Vagina (tissue), 2 donors: Measurements from ENCODE around the gene KDELR1. TPM values are rescaled to one million over a fixed set of nuclear protein-coding genes. Genes with fewer than 3 reads are reported as not detected.

Experiments
- DNase-seq, 2 donors: peaks; one replicate each; pipeline ENCODE4 v3.0.0-alpha.2; 2017; ENCODE audit errors: extremely low spot score in 2 of 2
- H3K27ac ChIP-seq: fragments of 200-600 bp; sonication (generic); one replicate; pipeline ENCODE4 v1.5.1; 2019
- H3K27me3 ChIP-seq: fragments of 200-600 bp; sonication (generic); one replicate; pipeline ENCODE4 v1.5.1; 2019
- H3K36me3 ChIP-seq, 2 donors: fragments of 200-600 bp; sonication (generic); one replicate each; pipeline ENCODE4 v1.5.1; 2017 to 2019
- H3K4me1 ChIP-seq: fragments of 200-600 bp; sonication (generic); one replicate; pipeline ENCODE4 v1.5.1; 2019
- H3K4me3 ChIP-seq, 2 donors: fragments of 200-600 bp; sonication (generic); 1 replicate in 1 of 2; 2 replicates in 1 of 2; pipeline ENCODE4 v1.5.1; 2016 to 2019
- H3K9me3 ChIP-seq: fragments of 200-600 bp; sonication (generic); one replicate; pipeline ENCODE4 v1.5.1; 2019
- CTCF ChIP-seq, 3 experiments: fragments of 450-650 bp in 2 of 3; fragments of 200-600 bp in 1 of 3; sonication (generic) in 1 of 3; IDR thresholded peaks; one replicate each; pipeline ENCODE4 v1.5.1; 2017 to 2019; ENCODE audit warnings: antibody characterized with exemption in 3 of 3, mild to moderate bottlenecking in 2 of 3, moderate library complexity in 2 of 3
- POLR2A ChIP-seq, 2 donors: fragments of 450-650 bp; IDR thresholded peaks; one replicate each; pipeline ENCODE4 v1.6.1; 2017; ENCODE audit warnings: antibody characterized with exemption in 2 of 2, mild to moderate bottlenecking in 2 of 2, moderate library complexity in 2 of 2
- POLR2AphosphoS5 ChIP-seq, 2 donors: sonication (generic); formaldehyde crosslinking; IDR thresholded peaks; one replicate each; pipeline ENCODE4 v1.9.0; 2017; ENCODE audit warnings: antibody characterized with exemption in 2 of 2, mild to moderate bottlenecking in 2 of 2, low read depth in 1 of 2; ENCODE audit not compliant: insufficient read depth in 1 of 2
- intact Hi-C: fragments of 100-400 bp; cut with DNase I; formaldehyde crosslinking; loops from one replicate; pipeline ENCODE4 v1.15.1; 2023
- total RNA-seq: library from RNA; depleted of rRNA; stranded (reverse); fragments of >200 nt; gene quantifications from one replicate; pipeline ENCODE4 v1.2.3, GENCODE V29; 2016

The KDELR1 gene
- total RNA-seq, 1 donor from 2014 or later = 90.8 TPM

DNA sequence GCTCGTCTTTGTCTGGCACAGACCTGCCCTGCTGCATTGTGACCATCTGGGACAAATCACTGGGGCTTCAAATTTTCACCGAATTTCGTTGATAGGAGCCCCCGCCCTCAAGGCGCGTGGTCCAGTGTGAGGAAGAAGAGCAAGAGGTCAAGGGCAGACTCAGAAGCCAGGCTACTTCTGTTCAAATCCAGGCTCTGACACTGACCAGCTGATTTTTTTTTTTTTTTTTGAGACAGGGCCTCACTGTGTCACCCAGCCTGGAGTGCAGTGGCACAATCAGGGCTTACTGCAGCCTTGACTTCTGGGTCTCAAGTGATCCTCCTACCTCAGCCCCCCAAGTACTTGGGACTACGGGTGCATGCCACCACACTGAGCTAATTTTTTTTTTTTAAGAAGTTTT, 20.0 kb downstream of the KDELR1 start:
- no peak for DNase-seq
- H3K36me3 ChIP-seq = no peaks in the 10 kb centered on the region
- H3K9me3 ChIP-seq = no peaks in the 10 kb centered on the region
- TF ChIP-seq CTCF (IDR thresholded peaks at IDR 0.05) = no peak
- H3K27me3 ChIP-seq = no peaks in the 10 kb centered on the region
- intact Hi-C loops = no loop called here
- no peak overlapping the region for H3K4me3 ChIP-seq
- H3K27ac ChIP-seq = no peak overlapping the region
- H3K4me1 ChIP-seq = no peaks in the 10 kb centered on the region

DNA sequence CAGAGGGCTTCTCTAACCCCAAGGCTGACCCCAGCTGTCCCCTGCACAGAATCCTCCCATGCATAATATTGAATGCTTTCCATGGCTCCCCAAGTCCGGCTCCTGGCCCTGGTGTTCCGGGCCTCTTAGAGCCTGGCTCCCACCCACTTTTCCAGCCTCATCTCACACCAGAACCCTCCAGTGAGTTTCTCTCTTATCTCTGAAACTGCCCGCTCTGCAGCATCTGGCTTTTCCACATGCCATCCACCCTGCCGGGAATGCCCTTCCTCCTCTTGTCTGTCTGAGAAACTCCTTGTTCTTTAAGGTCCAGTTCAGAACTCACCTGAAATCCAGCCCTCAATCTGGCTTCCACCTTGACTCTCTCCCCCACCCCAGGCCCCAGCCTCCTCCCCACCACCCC, 20.4 kb downstream of the KDELR1 start:
- intact Hi-C loops = no loop called here
- no peak for DNase-seq
- Histone ChIP-seq H3K27me3 (no peaks in the 10 kb centered on the region), H3K4me3 (no peak overlapping the region), H3K36me3 (no peaks in the 10 kb centered on the region), H3K4me1 (no peaks in the 10 kb centered on the region), H3K9me3 (no peaks in the 10 kb centered on the region), H3K27ac (no peak overlapping the region)
- no peak for TF ChIP-seq POLR2A (IDR thresholded peaks at IDR 0.05)
- TF ChIP-seq POLR2AphosphoS5 (IDR thresholded peaks at IDR 0.05; ENCODE audit: insufficient read depth in 1 of 2, low read depth in 1 of 2) = no peak
- no peak for TF ChIP-seq CTCF (IDR thresholded peaks at IDR 0.05)

DNA sequence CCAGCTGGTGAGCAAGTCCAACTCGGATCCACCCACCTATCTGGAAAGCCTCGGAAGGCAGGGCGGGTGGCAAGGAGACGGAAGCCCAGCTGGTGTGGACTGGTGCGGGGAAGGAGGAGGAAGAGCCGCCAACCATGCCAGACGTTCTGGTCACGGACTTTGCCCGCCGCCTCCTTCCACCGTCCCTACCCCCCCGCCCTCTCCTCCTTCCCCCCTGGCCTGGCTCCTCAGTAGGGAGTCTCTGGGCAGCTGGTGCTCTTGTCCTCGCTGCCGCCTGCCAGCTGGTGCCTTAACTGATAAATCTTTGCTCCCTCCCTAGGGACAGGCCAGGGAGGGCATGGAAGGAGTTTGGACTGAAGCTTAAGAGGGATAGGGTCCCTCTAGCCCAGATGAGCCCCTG, 22.4 kb downstream of the KDELR1 start:
- no peaks in the 10 kb centered on the region for H3K36me3 ChIP-seq
- intact Hi-C loops = no loop called here

GRCh38 chr19:48367855-48368254, 23.5 kb downstream of the KDELR1 start:
- H3K4me1 ChIP-seq = peaks cover 10% of the 10 kb centered on the region
- no peak for TF ChIP-seq POLR2A (IDR thresholded peaks at IDR 0.05)
- no peak for TF ChIP-seq CTCF (IDR thresholded peaks at IDR 0.05)
- no peak for TF ChIP-seq POLR2AphosphoS5 (IDR thresholded peaks at IDR 0.05; ENCODE audit: insufficient read depth in 1 of 2, low read depth in 1 of 2)
- H3K27ac ChIP-seq = no peak overlapping the region
- DNase-seq = no peak
- no peak overlapping the region for H3K4me3 ChIP-seq
- no peaks in the 10 kb centered on the region for H3K36me3 ChIP-seq
- no peaks in the 10 kb centered on the region for H3K27me3 ChIP-seq
- no peaks in the 10 kb centered on the region for H3K9me3 ChIP-seq
- intact Hi-C loops = no loop called here

More for the DNA sequence above, 22.4 kb downstream of the KDELR1 start:
- no peak overlapping the region for H3K4me3 ChIP-seq
- no peak for DNase-seq
- no peak overlapping the region for H3K27ac ChIP-seq
- H3K9me3 ChIP-seq = no peaks in the 10 kb centered on the region
- H3K4me1 ChIP-seq = peaks cover 5% of the 10 kb centered on the region
- TF ChIP-seq CTCF (IDR thresholded peaks at IDR 0.05) (no peak), POLR2A (IDR thresholded peaks at IDR 0.05) (no peak), POLR2AphosphoS5 (IDR thresholded peaks at IDR 0.05; ENCODE audit: insufficient read depth in 1 of 2, low read depth in 1 of 2) (no peak)
- H3K27me3 ChIP-seq = no peaks in the 10 kb centered on the region

DNA sequence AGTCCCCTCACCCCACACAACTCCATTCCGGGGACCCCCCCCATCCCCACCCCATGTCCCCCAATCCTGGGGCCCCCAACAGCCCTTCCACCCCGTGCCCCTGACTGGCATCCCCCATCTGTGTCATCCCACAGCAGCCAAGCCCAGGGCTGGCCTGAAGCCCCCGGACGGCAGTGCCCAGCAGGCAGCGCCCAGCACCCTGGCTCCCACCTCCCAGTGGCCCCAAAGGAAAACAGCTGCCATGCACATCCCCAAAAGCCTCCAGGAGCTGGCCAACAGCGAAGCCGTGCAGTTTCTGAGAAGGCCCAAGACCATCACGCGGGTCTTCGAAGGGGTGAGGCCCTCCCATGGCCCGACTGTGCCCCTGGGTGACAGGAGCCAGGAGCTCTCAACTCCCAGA, 25.7 kb downstream of the KDELR1 start:
- no peak overlapping the region for H3K4me3 ChIP-seq
- H3K4me1 ChIP-seq = peaks cover 10% of the 10 kb centered on the region
- H3K27me3 ChIP-seq = no peaks in the 10 kb centered on the region
- H3K9me3 ChIP-seq = no peaks in the 10 kb centered on the region
- TF ChIP-seq POLR2AphosphoS5 (IDR thresholded peaks at IDR 0.05; ENCODE audit: insufficient read depth in 1 of 2, low read depth in 1 of 2) (no peak), CTCF (IDR thresholded peaks at IDR 0.05) (no peak), POLR2A (IDR thresholded peaks at IDR 0.05) (no peak)
- H3K27ac ChIP-seq = no peak overlapping the region
- intact Hi-C loops = no loop called here
- H3K36me3 ChIP-seq = no peaks in the 10 kb centered on the region
- DNase-seq = no peak
